DOHH2 (cell line): ENCODE measurements around the gene SMIM27.

Source experiments
- H3F3A ChIP-seq: fragments of 200-600 bp; sonication (generic), shearing (Covaris generic); 2 replicates; pipeline ENCODE4 v1.6.0; 2016; ENCODE audit warnings: antibody characterized with exemption, mild to moderate bottlenecking; ENCODE audit not compliant: control insufficient read depth, insufficient read depth
- H3K27ac ChIP-seq: fragments of 200-600 bp; sonication (generic); 2 replicates; pipeline ENCODE4 v1.5.1; 2014; ENCODE audit warnings: low read depth, mild to moderate bottlenecking, low read length, moderate library complexity
- H3K27me3 ChIP-seq: fragments of 200-600 bp; sonication (generic); 2 replicates; pipeline ENCODE4 v1.6.1; 2014; ENCODE audit warnings: mild to moderate bottlenecking, low read length, mixed read lengths; ENCODE audit not compliant: control insufficient read depth
- H3K36me3 ChIP-seq: fragments of 200-600 bp; sonication (generic); 2 replicates; pipeline ENCODE4 v1.6.1; 2014; ENCODE audit warnings: mild to moderate bottlenecking, low read length, moderate library complexity, mixed read lengths; ENCODE audit not compliant: control insufficient read depth
- H3K4me1 ChIP-seq: fragments of 200-600 bp; sonication (generic); 2 replicates; pipeline ENCODE4 v1.6.1; 2014; ENCODE audit warnings: mild to moderate bottlenecking, low read length, mixed read lengths; ENCODE audit not compliant: control insufficient read depth
- H3K4me2 ChIP-seq: fragments of 200-600 bp; sonication (generic); 2 replicates; pipeline ENCODE4 v1.6.0; 2014; ENCODE audit warnings: mild to moderate bottlenecking, low read length, moderate library complexity
- H3K4me3 ChIP-seq: fragments of 200-600 bp; sonication (generic); 2 replicates; pipeline ENCODE4 v1.5.1; 2014; ENCODE audit warnings: mild to moderate bottlenecking, low read length, mixed read lengths
- H3K79me2 ChIP-seq: fragments of 200-600 bp; sonication (generic); 2 replicates; pipeline ENCODE4 v1.6.1; 2014; ENCODE audit warnings: mild to moderate bottlenecking, low read length, mixed read lengths; ENCODE audit not compliant: control insufficient read depth
- H3K9me2 ChIP-seq: fragments of 200-600 bp; sonication (generic); replicated peaks from 2 replicates; pipeline ENCODE4 v1.6.1; 2014; ENCODE audit warnings: mild to moderate bottlenecking, low read length, mixed read lengths; ENCODE audit not compliant: control insufficient read depth
- H3K9me3 ChIP-seq: fragments of 200-600 bp; sonication (generic); 2 replicates; pipeline ENCODE4 v1.6.1; 2014; ENCODE audit warnings: antibody characterized with exemption, low read length, mixed read lengths; ENCODE audit not compliant: control insufficient read depth, insufficient read depth
- H4K20me1 ChIP-seq: fragments of 200-600 bp; sonication (generic); 2 replicates; pipeline ENCODE4 v1.6.0; 2014; ENCODE audit warnings: low read depth, mild to moderate bottlenecking, antibody characterized with exemption, low read length, moderate library complexity; ENCODE audit not compliant: control insufficient read depth, insufficient read depth
- EZH2phosphoT487 ChIP-seq: fragments of 200-600 bp; sonication (generic); IDR thresholded peaks from 2 replicates; pipeline ENCODE4 v1.6.1; 2017; ENCODE audit warnings: borderline replicate concordance, mild to moderate bottlenecking, antibody characterized with exemption, low read length, moderate library complexity, mixed read lengths
- TF ChIP-seq, protein P1 (sequence below): fragments of 200-600 bp; sonication (generic); IDR thresholded peaks from one replicate; pipeline ENCODE4 v1.5.1; 2014; ENCODE audit warnings: antibody characterized with exemption, mild to moderate bottlenecking, low read depth, low read length; ENCODE audit not compliant: poor library complexity, severe bottlenecking

SMIM27 gene

DNA sequence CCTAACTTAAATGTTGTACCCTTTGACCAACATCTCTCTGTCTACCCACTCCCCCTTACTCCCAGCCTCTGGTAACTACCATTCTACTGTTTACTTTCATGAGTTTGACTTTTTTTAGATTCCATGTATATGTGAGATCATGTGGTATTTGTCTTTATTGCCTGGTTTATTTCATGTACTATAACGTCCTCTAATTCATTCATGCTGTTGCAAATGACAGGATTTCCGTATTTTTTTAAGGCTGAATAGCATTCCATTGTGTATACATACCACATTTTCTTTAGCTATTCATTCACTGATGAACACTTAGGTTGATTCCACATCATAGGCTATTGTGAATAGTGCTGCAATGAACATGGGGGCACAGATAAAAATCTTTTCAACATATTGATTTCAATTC, 32.7 kb downstream of the SMIM27 start:
- Histone ChIP-seq H3K9me3 (no peaks in the 10 kb centered on the region), H3K4me1 (peaks cover 9% of the 10 kb centered on the region), H3K27me3 (peaks cover 13% of the 10 kb centered on the region; the same call in 1 of the 2 replicates), H3K36me3 (no peaks in the 10 kb centered on the region), H3K9me2 (no peaks in the 10 kb centered on the region), H3K27ac (no peak overlapping the region), H3F3A (no peaks in the 10 kb centered on the region), H3K4me2 (no peak overlapping the region), H3K4me3 (no peak overlapping the region), H4K20me1 (no peaks in the 10 kb centered on the region), H3K79me2 (no peaks in the 10 kb centered on the region)
- TF ChIP-seq EZH2phosphoT487 = no peak

DNA sequence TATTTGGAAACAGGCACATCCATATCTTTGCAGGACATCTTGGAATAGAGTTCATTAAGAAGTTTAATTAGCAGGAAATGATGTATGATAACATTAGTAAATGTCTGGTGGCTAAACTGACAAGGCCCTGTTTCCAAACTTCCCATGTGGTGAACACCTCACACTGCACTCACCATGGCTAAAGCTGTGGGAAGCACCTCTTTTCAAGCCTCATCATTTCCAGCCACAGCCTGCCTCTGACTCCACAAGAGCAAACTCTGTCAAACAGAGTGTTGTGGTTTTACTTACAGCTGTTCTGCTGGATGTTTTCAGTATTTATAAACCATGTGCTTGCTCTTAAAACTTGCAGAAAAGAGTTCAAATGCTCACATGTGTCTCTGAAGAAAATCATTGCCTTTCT, 35.8 kb downstream of the SMIM27 start:
- Histone ChIP-seq H3K27me3 (0 out of 2 replicates have a peak, but pooled peaks cover 7% of the 10 kb centered on the region), H3K79me2 (no peaks in the 10 kb centered on the region)

DNA sequence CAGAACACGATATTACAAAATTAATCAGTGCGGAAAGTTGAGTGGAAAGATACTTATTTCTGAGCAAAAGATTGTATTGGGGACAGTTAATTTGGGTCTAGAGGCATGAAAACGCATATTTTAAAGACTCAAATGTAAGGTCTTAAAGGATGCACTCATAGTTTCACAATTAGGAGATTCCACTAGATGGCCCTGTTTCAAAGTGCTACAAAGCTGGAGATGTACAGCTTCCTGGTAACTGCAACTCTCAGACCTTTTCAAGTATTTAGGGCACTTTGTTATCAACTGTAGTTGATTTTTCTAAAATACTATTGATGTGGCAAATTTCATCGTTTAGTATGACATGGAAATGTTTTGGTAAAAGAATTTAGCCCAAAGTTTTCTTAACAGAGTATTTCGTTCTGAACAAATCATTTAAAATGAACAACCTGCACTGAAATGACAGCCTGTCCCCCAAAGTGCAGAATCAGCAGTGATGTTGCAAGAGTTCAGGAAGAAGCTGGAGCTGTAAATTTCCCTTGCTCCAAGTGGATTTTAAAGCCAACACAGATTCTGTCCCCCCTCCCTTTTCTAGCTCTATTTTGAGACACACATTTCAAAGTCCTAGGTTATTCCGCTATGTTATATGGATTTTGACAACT, 37.1 kb downstream of the SMIM27 start:
- H3K4me2 ChIP-seq = no peak overlapping the region
- no peak overlapping the region for H3K27ac ChIP-seq
- no peak overlapping the region for H3K4me3 ChIP-seq
- H3K27me3 ChIP-seq = 0 out of 2 replicates have a peak, but pooled peaks cover 7% of the 10 kb centered on the region
- H3K36me3 ChIP-seq = no peaks in the 10 kb centered on the region
- H3K79me2 ChIP-seq = no peaks in the 10 kb centered on the region
- H4K20me1 ChIP-seq = no peaks in the 10 kb centered on the region
- TF ChIP-seq, protein P1, sequence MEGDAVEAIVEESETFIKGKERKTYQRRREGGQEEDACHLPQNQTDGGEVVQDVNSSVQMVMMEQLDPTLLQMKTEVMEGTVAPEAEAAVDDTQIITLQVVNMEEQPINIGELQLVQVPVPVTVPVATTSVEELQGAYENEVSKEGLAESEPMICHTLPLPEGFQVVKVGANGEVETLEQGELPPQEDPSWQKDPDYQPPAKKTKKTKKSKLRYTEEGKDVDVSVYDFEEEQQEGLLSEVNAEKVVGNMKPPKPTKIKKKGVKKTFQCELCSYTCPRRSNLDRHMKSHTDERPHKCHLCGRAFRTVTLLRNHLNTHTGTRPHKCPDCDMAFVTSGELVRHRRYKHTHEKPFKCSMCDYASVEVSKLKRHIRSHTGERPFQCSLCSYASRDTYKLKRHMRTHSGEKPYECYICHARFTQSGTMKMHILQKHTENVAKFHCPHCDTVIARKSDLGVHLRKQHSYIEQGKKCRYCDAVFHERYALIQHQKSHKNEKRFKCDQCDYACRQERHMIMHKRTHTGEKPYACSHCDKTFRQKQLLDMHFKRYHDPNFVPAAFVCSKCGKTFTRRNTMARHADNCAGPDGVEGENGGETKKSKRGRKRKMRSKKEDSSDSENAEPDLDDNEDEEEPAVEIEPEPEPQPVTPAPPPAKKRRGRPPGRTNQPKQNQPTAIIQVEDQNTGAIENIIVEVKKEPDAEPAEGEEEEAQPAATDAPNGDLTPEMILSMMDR = peak; percentile 54
- TF ChIP-seq EZH2phosphoT487 = no peak
- no peaks in the 10 kb centered on the region for H3F3A ChIP-seq
- H3K4me1 ChIP-seq = no peaks in the 10 kb centered on the region
- H3K9me3 ChIP-seq = no peaks in the 10 kb centered on the region
- H3K9me2 ChIP-seq = no peaks in the 10 kb centered on the region

More for the DNA sequence above, 35.8 kb downstream of the SMIM27 start:
- no peak for TF ChIP-seq EZH2phosphoT487
- TF ChIP-seq, protein P1 = no peak
- H4K20me1 ChIP-seq = no peaks in the 10 kb centered on the region
- H3K27ac ChIP-seq = no peak overlapping the region
- H3K9me2 ChIP-seq = no peaks in the 10 kb centered on the region
- H3F3A ChIP-seq = no peaks in the 10 kb centered on the region
- H3K9me3 ChIP-seq = no peaks in the 10 kb centered on the region
- no peaks in the 10 kb centered on the region for H3K36me3 ChIP-seq
- H3K4me1 ChIP-seq = no peaks in the 10 kb centered on the region
- H3K4me3 ChIP-seq = no peak overlapping the region
- H3K4me2 ChIP-seq = no peak overlapping the region

GRCh38 chr9:32590476-32590875, 38.3 kb downstream of the SMIM27 start:
- TF ChIP-seq EZH2phosphoT487 = no peak
- TF ChIP-seq, protein P1 = no peak
- H3K4me2 ChIP-seq = no peak overlapping the region

More at GRCh38 chr9:32590476-32590875, 38.3 kb downstream of the SMIM27 start:
- H3K4me3 ChIP-seq = no peak overlapping the region
- 0 out of 2 replicates have a peak, but pooled peaks cover 4% of the 10 kb centered on the region for H3K27me3 ChIP-seq
- H3K9me2 ChIP-seq = no peaks in the 10 kb centered on the region
- no peaks in the 10 kb centered on the region for H3K4me1 ChIP-seq
- no peaks in the 10 kb centered on the region for H3F3A ChIP-seq
- no peaks in the 10 kb centered on the region for H3K36me3 ChIP-seq
- H3K79me2 ChIP-seq = no peaks in the 10 kb centered on the region
- no peak overlapping the region for H3K27ac ChIP-seq
- no peaks in the 10 kb centered on the region for H4K20me1 ChIP-seq
- no peaks in the 10 kb centered on the region for H3K9me3 ChIP-seq
